GM12801 (cell line): ENCODE data around the gene SCG5.

ENCODE experiments used
- TF ChIP-seq, protein P1 (sequence below): IDR thresholded peaks from one replicate; pipeline ENCODE4 v1.5.1; 2011; ENCODE audit warnings: control low read depth; ENCODE audit not compliant: insufficient read length; ENCODE audit errors: extremely low read depth

SCG5 gene

DNA sequence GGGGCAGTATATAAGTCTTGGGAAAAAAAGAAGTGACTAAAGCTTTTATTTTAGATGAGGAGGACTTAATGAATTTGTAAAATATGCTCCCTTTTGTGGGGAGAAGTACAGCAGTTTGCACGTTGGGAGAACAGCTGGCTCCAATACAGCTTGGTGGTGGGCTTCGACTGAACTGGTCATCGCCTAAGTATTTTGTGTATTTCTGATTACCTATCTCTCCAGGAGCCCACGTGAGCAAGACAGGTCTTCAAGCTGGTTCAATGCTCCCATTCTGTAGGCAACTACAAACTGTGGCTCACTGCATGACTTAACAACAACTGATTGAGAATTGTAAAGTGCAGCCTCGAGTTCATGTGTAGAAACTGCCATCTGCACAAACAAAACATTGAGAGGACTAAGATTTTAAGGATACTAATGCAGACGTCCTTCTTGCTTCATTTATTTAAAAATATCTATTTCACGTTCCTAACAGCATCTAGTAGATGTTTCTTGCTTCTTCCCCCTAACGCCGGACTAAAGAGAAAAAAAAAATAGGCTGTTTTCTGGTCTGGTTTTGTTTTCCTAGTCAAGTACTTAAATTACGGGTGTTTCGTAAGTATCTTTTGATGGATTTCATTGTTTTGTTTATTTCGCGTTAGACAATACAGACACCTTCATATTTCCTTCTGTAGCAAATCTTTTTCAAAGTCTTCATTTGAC lies 74.9 kb downstream of the SCG5 start:
- TF ChIP-seq, protein P1, sequence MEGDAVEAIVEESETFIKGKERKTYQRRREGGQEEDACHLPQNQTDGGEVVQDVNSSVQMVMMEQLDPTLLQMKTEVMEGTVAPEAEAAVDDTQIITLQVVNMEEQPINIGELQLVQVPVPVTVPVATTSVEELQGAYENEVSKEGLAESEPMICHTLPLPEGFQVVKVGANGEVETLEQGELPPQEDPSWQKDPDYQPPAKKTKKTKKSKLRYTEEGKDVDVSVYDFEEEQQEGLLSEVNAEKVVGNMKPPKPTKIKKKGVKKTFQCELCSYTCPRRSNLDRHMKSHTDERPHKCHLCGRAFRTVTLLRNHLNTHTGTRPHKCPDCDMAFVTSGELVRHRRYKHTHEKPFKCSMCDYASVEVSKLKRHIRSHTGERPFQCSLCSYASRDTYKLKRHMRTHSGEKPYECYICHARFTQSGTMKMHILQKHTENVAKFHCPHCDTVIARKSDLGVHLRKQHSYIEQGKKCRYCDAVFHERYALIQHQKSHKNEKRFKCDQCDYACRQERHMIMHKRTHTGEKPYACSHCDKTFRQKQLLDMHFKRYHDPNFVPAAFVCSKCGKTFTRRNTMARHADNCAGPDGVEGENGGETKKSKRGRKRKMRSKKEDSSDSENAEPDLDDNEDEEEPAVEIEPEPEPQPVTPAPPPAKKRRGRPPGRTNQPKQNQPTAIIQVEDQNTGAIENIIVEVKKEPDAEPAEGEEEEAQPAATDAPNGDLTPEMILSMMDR: no peak

DNA sequence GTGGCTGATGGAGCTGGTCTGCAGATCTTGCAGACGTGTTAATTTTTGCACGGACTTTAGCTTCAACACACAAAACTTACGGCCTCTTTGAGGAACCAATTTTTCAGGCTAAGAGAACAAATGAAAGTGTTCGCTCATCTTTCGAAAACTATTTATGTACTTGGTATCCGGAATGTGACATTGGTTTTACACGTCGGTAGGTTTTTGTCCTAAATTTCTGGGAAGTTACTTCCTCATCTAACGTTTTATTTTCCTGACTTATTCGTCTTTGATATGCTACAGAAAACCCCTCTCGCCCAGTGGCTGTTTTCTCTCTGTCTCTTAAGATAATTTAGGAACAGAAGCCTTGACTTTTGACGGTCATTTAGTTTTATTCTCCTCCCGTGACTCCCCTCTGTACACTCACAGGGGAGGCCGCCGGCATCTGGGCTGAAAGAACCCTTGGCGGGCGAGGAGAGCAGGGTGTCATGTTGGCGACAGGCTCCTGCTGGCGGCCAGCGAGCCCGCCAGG lies 75.5 kb downstream of the SCG5 start:
- TF ChIP-seq, protein P1: no peak

DNA sequence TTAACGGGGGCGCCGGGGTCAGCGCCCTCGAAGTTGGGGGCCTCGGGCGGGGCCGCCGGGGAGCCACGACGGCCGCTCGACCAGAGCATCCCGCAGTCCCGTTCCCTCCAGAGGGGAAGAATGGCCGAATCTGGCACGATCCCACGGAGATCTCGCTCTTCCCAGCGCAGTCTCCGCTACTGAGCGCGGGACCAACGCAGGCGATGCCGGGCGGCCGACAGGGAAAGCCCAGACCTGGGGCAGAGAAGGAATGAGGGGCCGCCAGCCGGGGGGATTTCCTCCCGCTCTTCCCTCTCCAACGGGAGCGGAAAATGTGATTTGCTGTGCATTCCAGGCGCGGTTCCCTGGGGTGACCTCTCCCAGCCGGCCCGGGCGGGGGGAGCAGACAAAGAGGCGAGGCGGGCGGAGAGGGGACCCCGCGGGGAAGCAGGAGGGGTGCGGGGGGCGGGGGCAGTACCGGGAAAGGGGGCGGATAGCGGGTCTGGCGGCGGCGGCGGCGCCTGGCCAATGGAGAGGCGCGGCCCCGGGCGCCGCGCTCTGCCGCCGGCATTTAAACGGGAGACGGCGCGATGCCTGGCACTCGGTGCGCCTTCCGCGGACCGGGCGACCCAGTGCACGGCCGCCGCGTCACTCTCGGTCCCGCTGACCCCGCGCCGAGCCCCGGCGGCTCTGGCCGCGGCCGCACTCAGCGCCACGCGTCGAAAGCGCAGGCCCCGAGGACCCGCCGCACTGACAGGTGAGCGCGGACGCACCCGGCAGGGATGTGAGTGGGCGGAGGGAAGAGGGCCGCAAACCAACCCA lies 76.1 kb downstream of the SCG5 start, which contains the start of gene GREM1:
Gene GREM1 (plus strand): TSS at position 579 of the 801 bp plus-strand sequence. CDS start 12,687 bp downstream, outside the sequence.
- TF ChIP-seq, protein P1: no peak

DNA sequence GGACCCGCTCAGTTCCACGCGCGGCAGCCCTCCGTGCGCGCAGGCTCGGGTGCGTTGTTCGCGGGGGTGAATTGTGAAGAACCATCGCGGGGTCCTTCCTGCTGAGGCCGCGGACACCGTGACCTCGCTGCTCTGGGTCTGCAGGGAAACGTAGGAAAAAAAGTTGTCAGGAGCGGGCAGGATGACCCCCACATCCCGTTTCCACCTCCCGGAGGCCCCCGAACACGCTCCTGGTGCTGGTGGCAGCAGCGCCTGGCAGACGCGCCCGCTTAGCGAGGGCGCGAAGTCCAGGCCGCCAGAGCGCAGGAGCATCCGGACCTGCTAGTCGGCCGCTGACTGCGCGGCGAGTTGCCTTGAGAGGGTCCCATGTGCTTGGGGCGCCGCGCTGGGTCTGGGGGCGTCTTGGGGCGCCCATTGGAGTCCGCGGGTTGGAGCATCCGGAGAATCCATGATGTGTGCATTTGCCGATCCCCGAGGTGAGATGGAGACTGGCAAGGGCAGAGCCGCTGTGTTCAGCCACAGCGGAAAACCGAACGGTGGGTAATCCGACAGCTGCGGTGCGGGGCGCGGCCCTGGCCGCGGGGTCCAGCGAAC lies 76.8 kb downstream of the SCG5 start:
- TF ChIP-seq, protein P1: no peak

DNA sequence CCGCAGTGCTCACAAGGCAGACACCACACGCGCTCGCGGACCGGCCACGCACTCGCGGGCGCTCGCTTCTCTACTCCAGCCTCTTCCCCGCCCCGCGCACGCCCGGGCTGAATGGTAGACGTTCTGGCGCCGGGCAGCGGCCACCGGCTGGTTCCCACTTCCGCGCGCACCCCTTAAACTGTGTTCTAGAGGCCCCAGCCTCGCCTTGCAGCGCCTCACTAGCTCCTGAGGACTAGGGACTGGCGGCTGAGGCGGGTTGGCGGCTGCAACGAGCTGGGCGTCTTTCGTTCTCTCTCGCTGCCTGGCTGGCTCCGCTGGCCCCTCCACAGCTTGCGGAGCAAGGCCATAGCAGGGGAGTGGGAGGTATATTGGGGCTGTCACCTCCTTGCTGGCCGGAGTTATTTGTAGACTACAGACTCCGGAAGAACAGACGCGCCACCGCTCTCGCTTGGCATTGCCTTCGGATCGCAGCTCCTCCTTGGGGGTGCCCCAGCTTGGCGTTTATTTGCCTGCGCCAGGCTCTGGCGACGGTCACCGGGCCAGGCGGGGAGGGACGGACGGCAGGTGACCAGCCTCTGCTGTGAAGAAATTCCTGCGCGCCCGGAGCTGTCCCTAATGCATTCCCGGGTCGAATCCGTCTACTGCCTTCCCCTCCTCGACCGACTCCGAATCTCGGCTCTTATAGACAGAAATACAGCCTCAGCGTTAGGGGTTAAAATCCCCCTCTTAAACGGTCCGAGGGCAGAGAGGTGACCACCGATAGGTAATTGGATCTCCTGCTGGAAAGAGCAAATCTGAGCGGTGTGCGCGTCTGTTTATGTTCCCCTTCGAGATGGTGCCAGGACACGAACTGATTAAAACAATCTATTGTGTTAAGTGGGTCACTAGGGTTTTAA lies 77.6 kb downstream of the SCG5 start:
- TF ChIP-seq, protein P1: no peak

DNA sequence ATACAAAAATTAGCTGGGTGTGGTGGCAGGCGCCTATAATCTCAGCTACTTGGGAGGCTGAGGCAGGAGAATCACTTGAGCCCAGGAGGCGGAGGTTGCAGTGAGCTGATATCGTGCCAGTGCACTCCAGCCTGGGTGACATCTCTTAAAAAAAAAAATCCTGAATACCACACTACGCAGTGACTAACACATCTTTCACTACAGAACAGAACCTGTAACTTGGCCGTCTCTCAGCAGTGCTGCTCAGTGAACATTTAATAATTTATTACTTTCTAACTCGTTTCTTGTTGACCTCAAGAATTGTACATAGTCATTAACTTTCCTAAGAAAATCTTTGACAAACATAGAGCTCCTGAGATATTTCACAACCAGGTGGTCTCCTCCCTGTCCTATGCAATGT lies 80.1 kb downstream of the SCG5 start:
- TF ChIP-seq, protein P1: no peak

DNA sequence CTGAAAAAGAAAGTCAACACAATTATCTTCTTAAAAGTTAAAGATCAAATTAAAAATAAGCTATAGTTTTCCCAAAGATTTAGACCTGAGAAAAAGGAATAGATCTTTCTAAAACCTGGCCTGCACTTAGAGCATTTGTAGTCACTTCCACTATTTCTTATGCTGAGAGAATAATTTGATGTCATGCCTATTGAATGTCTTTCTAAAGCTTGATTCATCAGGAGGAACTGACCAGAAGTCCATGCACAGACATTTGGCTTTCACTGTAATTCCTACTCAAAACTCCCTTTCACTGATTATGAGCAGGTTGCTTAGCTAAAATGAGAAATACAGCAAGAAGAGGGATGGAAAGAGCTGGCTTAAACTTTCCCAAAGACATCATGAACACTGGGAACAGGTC lies 80.6 kb downstream of the SCG5 start:
- TF ChIP-seq, protein P1: no peak
